Liver (tissue), 9 donors: ENCODE measurements around the gene PTPRD. TPM values are rescaled to one million over a fixed set of nuclear protein-coding genes. Genes with fewer than 3 reads are reported as not detected.

Source experiments
- DNase-seq: peaks from one replicate; pipeline ENCODE4 v3.0.0-alpha.2; 2017; ENCODE audit warnings: low spot score
- H3K27ac ChIP-seq, 2 donors: one replicate each; pipeline ENCODE4 v1.7.0; 2013; ENCODE audit warnings: inconsistent platforms in 2 of 2, low read length in 2 of 2, control low read depth in 1 of 2, low read depth in 1 of 2, mild to moderate bottlenecking in 1 of 2
- H3K27me3 ChIP-seq, 4 donors: one replicate each; pipeline versions ENCODE4 v1.6.1 to v1.7.0; 2013; ENCODE audit warnings: low read length in 3 of 4, inconsistent platforms in 1 of 4, mild to moderate bottlenecking in 1 of 4, moderate library complexity in 1 of 4; ENCODE audit not compliant: control insufficient read depth in 4 of 4, insufficient read depth in 4 of 4
- H3K36me3 ChIP-seq, 4 donors: one replicate each; pipeline versions ENCODE4 v1.6.1 to v1.7.0; 2013; ENCODE audit warnings: low read length in 3 of 4, mild to moderate bottlenecking in 3 of 4, low read depth in 1 of 4, moderate library complexity in 1 of 4; ENCODE audit not compliant: control insufficient read depth in 4 of 4, insufficient read depth in 3 of 4
- H3K4me1 ChIP-seq, 4 donors: one replicate each; pipeline versions ENCODE4 v1.6.1 to v1.7.0; 2013; ENCODE audit warnings: low read length in 3 of 4, mild to moderate bottlenecking in 3 of 4, moderate library complexity in 1 of 4; ENCODE audit not compliant: control insufficient read depth in 4 of 4, insufficient read depth in 4 of 4
- H3K4me3 ChIP-seq, 3 donors: one replicate each; pipeline versions ENCODE4 v1.6.1 to v1.7.0; 2013; ENCODE audit warnings: low read length in 3 of 3, control low read depth in 1 of 3, low read depth in 1 of 3, mild to moderate bottlenecking in 1 of 3
- H3K9ac ChIP-seq, 2 donors: one replicate each; pipeline ENCODE4 v1.7.0; 2013; ENCODE audit warnings: low read length in 2 of 2, mild to moderate bottlenecking in 2 of 2, moderate library complexity in 2 of 2, control low read depth in 1 of 2, low read depth in 1 of 2
- H3K9me3 ChIP-seq, 4 donors: one replicate each; pipeline versions ENCODE4 v1.6.1 to v1.7.0; 2013; ENCODE audit warnings: low read length in 3 of 4; ENCODE audit not compliant: control insufficient read depth in 4 of 4
- ATF3 ChIP-seq: IDR thresholded peaks from 2 replicates; pipeline ENCODE4 v1.6.1; 2016; ENCODE audit warnings: antibody characterized with exemption
- EGR1 ChIP-seq, 2 donors: IDR thresholded peaks; 2 replicates each; pipeline ENCODE4 v1.6.1; 2016 to 2018; ENCODE audit warnings: antibody characterized with exemption in 2 of 2, low read depth in 2 of 2
- FOXA1 ChIP-seq: IDR thresholded peaks from 2 replicates; pipeline ENCODE4 v1.6.1; 2016; ENCODE audit warnings: antibody characterized with exemption
- FOXA2 ChIP-seq: IDR thresholded peaks from 2 replicates; pipeline ENCODE4 v1.6.1; 2016; ENCODE audit warnings: antibody characterized with exemption
- GABPA ChIP-seq, 2 donors: IDR thresholded peaks in 1 of 2; conservative IDR thresholded peaks in 1 of 2; 2 replicates each; pipeline ENCODE4 v1.6.1; 2016; ENCODE audit warnings: antibody characterized with exemption in 2 of 2, mild to moderate bottlenecking in 1 of 2, moderate library complexity in 1 of 2
- HNF4A ChIP-seq, 2 donors: conservative IDR thresholded peaks; 2 replicates each; pipeline ENCODE4 v1.6.1; 2016; ENCODE audit warnings: antibody characterized with exemption in 2 of 2, mild to moderate bottlenecking in 2 of 2
- HNF4G ChIP-seq: IDR thresholded peaks from 2 replicates; pipeline ENCODE4 v1.6.1; 2016; ENCODE audit warnings: antibody characterized with exemption
- JUND ChIP-seq, 2 donors: IDR thresholded peaks; 2 replicates each; pipeline ENCODE4 v1.6.1; 2016; ENCODE audit warnings: antibody characterized with exemption in 2 of 2
- NR2F2 ChIP-seq: IDR thresholded peaks from 2 replicates; pipeline ENCODE4 v1.6.1; 2016; ENCODE audit warnings: antibody characterized with exemption
- RAD21 ChIP-seq, 2 donors: IDR thresholded peaks; 2 replicates each; pipeline ENCODE4 v1.6.1; 2016; ENCODE audit warnings: antibody characterized with exemption in 2 of 2, mild to moderate bottlenecking in 2 of 2
- REST ChIP-seq: IDR thresholded peaks from 2 replicates; pipeline ENCODE4 v1.6.1; 2016; ENCODE audit warnings: antibody characterized with exemption, mild to moderate bottlenecking
- RXRA ChIP-seq, 2 donors: IDR thresholded peaks; 2 replicates each; pipeline ENCODE4 v1.6.1; 2017 to 2018; ENCODE audit warnings: antibody characterized with exemption in 2 of 2, mild to moderate bottlenecking in 1 of 2
- SP1 ChIP-seq: IDR thresholded peaks from 2 replicates; pipeline ENCODE4 v1.6.1; 2018; ENCODE audit warnings: antibody characterized with exemption, mild to moderate bottlenecking
- TAF1 ChIP-seq: conservative IDR thresholded peaks from 2 replicates; pipeline ENCODE4 v1.6.1; 2016; ENCODE audit warnings: antibody characterized with exemption, mild to moderate bottlenecking
- YY1 ChIP-seq: IDR thresholded peaks from 2 replicates; pipeline ENCODE4 v1.6.1; 2016; ENCODE audit warnings: antibody characterized with exemption, mild to moderate bottlenecking
- ZBTB33 ChIP-seq: IDR thresholded peaks from 2 replicates; pipeline ENCODE4 v1.6.1; 2016; ENCODE audit warnings: antibody characterized with exemption
- WGBS: extraction: QIAGEN DNeasy Blood & Tissue Kit; methylation state at CpG from one replicate; pipeline ENCODE4 v1.1.7; 2013; 5-methylcytosine and 5-hydroxymethylcytosine counted together
- polyA plus RNA-seq, 2 donors: library from polyadenylated mRNA; stranded (reverse) in 1 of 2; unstranded in 1 of 2; fragments of 200-250 nt in 1 of 2; fragments of >200 nt in 1 of 2; fragmentation: Nextera tagmentation in 1 of 2; extraction: Ambion mirVana in 1 of 2; gene quantifications; one replicate each; pipeline versions ENCODE4 v1.2.1 to v1.2.3, GENCODE V29; 2013 to 2015
- total RNA-seq, 2 donors: library from RNA; depleted of rRNA; stranded (reverse); fragments of >200 nt; gene quantifications; one replicate each; pipeline ENCODE4 v1.2.3, GENCODE V29; 2014
- TF ChIP-seq, protein P1 (sequence below): fragments of 150-350 bp; IDR thresholded peaks from 2 replicates; pipeline ENCODE4 v1.5.1; 2017; ENCODE audit warnings: improper control_type of control experiment, low read depth, low read length; ENCODE audit not compliant: missing input control
- TF ChIP-seq, protein P2 (sequence below): IDR thresholded peaks from 2 replicates; pipeline ENCODE4 v1.6.1; 2016; ENCODE audit warnings: antibody characterized with exemption
- donor health status: healthy.
- donor health status: healthy.
- donor health status: healthy.
- donor health status: healthy.
- donor health status: healthy.

Gene PTPRD
- total and polyA plus RNA-seq, 4 donors, result 0.78 to 34.2 (median 4.7) TPM

DNA sequence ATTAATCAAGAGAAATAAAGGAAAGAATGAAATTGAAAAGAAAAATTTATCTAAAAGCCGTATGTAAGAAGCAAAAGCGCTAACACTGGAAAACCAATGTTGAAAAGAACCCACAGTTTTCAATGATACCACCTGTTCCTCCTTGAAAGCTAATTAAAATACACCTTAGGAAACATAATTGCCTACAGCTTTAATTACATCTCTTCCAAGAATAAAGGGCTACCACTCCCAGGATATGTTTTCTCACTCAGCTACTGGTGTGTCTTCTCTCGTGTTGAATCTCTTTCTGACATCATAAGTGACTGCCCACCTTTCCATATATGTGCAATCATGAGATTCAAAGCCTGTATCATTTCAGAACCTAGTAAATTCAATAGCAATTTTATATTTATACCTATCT lies 1932.6 kb downstream of the PTPRD start:
- H3K4me3 ChIP-seq, result no peak overlapping the region
- no peak for TF ChIP-seq NR2F2
- TF ChIP-seq FOXA2, result no peak
- no peak for TF ChIP-seq ATF3
- TF ChIP-seq ZBTB33, result no peak
- no peak for TF ChIP-seq EGR1 (IDR thresholded peaks at IDR 0.05; ENCODE audit: low read depth in 2 of 2)
- H3K27ac ChIP-seq, result no peak overlapping the region
- no peak overlapping the region for H3K9ac ChIP-seq
- DNase-seq, result no peak
- H3K9me3 ChIP-seq, result no peaks in the 10 kb centered on the region
- H3K36me3 ChIP-seq, result no peaks in the 10 kb centered on the region
- H3K27me3 ChIP-seq, result no peaks in the 10 kb centered on the region
- H3K4me1 ChIP-seq, result peaks cover 0 to 5% (median 1%) of the 10 kb centered on the region in 4 donors
- 90% methylated on average over 3 of the region's 3 CpGs for WGBS

DNA sequence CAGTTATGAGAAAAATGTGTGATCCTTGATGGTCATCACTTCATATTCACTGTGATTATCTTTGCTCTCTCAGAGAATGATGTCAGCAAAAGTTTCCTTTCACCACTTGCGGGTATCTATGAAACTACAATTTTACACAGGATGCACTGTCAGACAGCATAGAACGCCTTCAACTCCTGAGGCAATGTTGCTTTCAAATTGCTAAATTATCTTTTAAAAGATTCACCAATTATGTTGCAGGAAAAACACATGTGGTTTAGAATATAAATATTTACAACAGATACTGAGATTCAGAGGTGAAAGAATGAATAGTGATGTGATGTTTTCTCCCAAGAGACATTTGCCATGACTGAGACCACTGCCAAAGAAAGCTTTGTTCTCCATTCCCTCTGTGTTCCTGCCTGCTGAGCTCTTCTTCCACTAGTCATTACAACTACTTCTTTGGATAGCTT lies 1933.4 kb downstream of the PTPRD start:
- H3K27me3 ChIP-seq, result no peaks in the 10 kb centered on the region
- DNase-seq, result no peak
- no peak overlapping the region for H3K9ac ChIP-seq
- 76% methylated on average over 2 of the region's 2 CpGs for WGBS
- H3K27ac ChIP-seq, result no peak overlapping the region
- no peak overlapping the region for H3K4me3 ChIP-seq
- no peaks in the 10 kb centered on the region for H3K36me3 ChIP-seq
- peaks cover 0 to 5% (median 1%) of the 10 kb centered on the region in 4 donors for H3K4me1 ChIP-seq
- TF ChIP-seq GABPA (IDR thresholded peaks at IDR 0.05 in 1 of 2, conservative IDR thresholded peaks at IDR 0.05 in 1 of 2), result no peak
- no peak for TF ChIP-seq YY1
- TF ChIP-seq REST, result no peak
- TF ChIP-seq ZBTB33, result no peak
- no peak for TF ChIP-seq FOXA2
- no peak for TF ChIP-seq HNF4A (conservative IDR thresholded peaks at IDR 0.05)
- no peak for TF ChIP-seq ATF3
- TF ChIP-seq HNF4G, result no peak
- no peak for TF ChIP-seq JUND (IDR thresholded peaks at IDR 0.05)
- TF ChIP-seq, protein P1, sequence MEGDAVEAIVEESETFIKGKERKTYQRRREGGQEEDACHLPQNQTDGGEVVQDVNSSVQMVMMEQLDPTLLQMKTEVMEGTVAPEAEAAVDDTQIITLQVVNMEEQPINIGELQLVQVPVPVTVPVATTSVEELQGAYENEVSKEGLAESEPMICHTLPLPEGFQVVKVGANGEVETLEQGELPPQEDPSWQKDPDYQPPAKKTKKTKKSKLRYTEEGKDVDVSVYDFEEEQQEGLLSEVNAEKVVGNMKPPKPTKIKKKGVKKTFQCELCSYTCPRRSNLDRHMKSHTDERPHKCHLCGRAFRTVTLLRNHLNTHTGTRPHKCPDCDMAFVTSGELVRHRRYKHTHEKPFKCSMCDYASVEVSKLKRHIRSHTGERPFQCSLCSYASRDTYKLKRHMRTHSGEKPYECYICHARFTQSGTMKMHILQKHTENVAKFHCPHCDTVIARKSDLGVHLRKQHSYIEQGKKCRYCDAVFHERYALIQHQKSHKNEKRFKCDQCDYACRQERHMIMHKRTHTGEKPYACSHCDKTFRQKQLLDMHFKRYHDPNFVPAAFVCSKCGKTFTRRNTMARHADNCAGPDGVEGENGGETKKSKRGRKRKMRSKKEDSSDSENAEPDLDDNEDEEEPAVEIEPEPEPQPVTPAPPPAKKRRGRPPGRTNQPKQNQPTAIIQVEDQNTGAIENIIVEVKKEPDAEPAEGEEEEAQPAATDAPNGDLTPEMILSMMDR, result no peak
- TF ChIP-seq TAF1, result no peak
- no peak for TF ChIP-seq RXRA (IDR thresholded peaks at IDR 0.05)
- TF ChIP-seq NR2F2, result no peak
- no peak for TF ChIP-seq EGR1 (IDR thresholded peaks at IDR 0.05; ENCODE audit: low read depth in 2 of 2)
- TF ChIP-seq SP1, result no peak
- TF ChIP-seq RAD21 (IDR thresholded peaks at IDR 0.05), result no peak
- no peak for TF ChIP-seq FOXA1
- TF ChIP-seq, protein P2, sequence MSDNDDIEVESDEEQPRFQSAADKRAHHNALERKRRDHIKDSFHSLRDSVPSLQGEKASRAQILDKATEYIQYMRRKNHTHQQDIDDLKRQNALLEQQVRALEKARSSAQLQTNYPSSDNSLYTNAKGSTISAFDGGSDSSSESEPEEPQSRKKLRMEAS, result no peak
- H3K9me3 ChIP-seq, result no peaks in the 10 kb centered on the region
